ENCODE data around the gene ZIC4.

DNA sequence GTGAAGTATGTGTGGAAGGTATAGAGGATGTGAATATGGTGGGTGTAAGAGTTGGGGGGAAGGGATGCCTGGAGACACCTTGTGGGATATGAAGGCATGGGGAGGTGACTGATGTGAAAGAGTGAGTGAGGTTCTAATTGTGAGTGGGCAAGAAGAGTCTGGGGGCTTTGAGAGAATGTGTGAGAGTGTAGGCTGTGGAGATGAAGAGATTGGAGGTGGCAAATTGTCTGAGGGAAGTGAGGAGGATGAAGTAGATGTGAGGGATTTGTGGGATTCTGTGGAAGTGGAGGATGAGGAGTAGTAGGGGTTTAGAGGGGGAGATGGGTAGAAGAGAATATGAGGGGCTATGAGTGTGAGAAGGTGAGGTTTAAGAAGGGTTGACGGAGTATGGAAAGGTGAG, 41.6 kb downstream of the ZIC4 start:
- TF ChIP-seq, protein P1, sequence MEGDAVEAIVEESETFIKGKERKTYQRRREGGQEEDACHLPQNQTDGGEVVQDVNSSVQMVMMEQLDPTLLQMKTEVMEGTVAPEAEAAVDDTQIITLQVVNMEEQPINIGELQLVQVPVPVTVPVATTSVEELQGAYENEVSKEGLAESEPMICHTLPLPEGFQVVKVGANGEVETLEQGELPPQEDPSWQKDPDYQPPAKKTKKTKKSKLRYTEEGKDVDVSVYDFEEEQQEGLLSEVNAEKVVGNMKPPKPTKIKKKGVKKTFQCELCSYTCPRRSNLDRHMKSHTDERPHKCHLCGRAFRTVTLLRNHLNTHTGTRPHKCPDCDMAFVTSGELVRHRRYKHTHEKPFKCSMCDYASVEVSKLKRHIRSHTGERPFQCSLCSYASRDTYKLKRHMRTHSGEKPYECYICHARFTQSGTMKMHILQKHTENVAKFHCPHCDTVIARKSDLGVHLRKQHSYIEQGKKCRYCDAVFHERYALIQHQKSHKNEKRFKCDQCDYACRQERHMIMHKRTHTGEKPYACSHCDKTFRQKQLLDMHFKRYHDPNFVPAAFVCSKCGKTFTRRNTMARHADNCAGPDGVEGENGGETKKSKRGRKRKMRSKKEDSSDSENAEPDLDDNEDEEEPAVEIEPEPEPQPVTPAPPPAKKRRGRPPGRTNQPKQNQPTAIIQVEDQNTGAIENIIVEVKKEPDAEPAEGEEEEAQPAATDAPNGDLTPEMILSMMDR (IDR thresholded peaks at IDR 0.05), result no peak
- TF ChIP-seq EP300 (IDR thresholded peaks at IDR 0.05), result no peak

All from tibial nerve (tissue), 4 donors.